HS-5 (cell line): Measurements from ENCODE around the gene GPR173.

ENCODE experiments used
- DNase-seq: peaks from one replicate; pipeline ENCODE4 v3.0.0-alpha.2; 2012; ENCODE audit warnings: low read depth

GPR173 gene

DNA sequence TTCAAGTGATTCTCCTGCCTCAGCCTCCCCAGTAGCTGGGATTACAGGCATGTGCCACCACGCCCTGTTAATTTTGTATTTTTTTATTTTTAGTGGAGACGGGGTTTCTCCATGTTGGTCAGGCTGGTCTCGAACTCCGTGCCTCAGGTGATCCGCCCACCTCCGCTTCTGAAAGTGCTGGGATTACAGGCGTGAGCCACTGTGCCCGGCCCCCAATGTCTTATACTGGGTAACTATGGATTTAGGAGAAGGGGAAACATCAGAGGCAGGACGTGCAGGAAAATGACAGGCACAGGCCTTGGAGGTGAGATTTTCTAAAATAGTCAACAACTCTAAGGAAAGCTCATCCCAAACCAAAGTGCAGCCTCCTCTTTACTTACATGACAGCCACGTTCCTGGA is 22.5 kb downstream of the GPR173 start:
- no peak for DNase-seq

GRCh38 chrX:53071604-53072417 is 23.2 kb downstream of the GPR173 start:
- no peak for DNase-seq

- DNase-seq = no peak
These were observed 24.0 kb downstream of the GPR173 start for GRCh38 chrX:53072418-53073114.

DNA sequence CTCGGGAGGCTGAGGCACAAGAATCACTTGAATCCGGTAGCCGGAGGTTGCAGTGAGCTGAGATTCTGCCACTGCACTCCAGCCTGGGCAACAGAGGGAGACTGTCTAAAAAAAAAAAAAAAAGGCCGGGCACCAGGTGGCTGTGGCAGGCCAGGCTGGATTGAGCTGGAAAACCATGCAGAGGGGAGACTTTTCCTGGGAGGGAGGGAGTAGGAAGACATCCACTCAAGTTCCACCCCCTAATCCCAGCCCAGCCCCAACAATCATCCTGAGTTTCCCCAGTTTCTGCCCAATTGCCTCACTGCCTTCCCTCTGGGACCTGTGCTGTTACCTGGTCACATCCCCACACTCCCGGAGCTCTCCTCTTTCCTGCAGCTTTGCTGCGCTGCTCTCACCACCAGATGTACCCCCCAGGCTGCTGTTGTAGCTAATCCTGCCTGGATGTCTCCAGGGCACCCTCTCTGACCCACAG is 24.6 kb downstream of the GPR173 start:
- no peak for DNase-seq

- DNase-seq = no peak
These were observed 26.4 kb downstream of the GPR173 start for GRCh38 chrX:53075011-53075410.

DNA sequence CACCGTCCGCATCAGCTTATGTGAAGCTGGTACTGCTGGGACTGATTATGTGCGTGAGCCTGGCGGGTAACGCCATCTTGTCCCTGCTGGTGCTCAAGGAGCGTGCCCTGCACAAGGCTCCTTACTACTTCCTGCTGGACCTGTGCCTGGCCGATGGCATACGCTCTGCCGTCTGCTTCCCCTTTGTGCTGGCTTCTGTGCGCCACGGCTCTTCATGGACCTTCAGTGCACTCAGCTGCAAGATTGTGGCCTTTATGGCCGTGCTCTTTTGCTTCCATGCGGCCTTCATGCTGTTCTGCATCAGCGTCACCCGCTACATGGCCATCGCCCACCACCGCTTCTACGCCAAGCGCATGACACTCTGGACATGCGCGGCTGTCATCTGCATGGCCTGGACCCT is 28.1 kb downstream of the GPR173 start:
- DNase-seq = no peak

GRCh38 chrX:53077207-53078197 is 28.9 kb downstream of the GPR173 start:
- no peak for DNase-seq

DNA sequence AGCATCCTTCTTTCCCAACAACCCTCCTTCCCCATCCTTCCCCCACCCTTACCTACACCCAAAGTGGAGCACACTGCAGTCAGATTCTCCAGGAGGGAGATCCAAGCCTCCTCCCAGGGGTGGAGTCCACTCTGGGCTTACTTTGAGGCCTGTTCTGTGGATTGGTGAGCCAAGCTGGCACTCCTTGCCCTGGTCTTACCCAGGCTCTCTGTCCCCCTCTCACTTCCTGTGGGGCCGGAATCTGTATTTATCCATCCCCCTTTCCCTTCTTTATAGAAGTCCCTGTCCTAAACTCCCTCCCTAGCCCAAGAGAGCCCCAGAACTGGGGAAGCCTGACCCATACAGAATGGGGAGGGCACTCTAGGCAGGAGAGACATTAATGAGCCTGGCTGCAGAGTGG is 30.4 kb downstream of the GPR173 start:
- no peak for DNase-seq

- no peak for DNase-seq
These were observed 32.3 kb downstream of the GPR173 start for GRCh38 chrX:53080628-53081580.

GRCh38 chrX:53081925-53082772 is 33.6 kb downstream of the GPR173 start, which contains the start of gene TSPYL2:
Gene TSPYL2 (plus strand): TSS chrX:53082367. CDS start chrX:53082499, 132 bp downstream.
- peak; percentile 71 for DNase-seq

- no peak for DNase-seq
These were observed 34.4 kb downstream of the GPR173 start for GRCh38 chrX:53082773-53083616.

- DNase-seq = no peak
These were observed 35.5 kb downstream of the GPR173 start for GRCh38 chrX:53084043-53084570.

DNA sequence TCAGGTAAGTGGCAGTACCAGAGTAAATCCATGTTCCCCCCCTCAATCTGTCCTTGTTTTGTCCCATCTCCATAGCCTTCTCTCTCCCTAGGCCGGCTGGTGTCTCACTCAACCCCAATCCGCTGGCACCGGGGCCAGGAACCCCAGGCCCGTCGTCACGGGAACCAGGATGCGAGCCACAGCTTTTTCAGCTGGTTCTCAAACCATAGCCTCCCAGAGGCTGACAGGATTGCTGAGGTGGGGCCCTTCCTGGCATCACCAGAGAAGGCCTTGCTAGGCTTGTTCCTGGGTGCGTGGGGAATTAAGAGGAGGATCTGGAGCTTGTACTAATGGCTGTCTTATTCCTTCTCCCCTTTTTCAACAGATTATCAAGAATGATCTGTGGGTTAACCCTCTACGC is 36.3 kb downstream of the GPR173 start:
- DNase-seq = no peak

DNA sequence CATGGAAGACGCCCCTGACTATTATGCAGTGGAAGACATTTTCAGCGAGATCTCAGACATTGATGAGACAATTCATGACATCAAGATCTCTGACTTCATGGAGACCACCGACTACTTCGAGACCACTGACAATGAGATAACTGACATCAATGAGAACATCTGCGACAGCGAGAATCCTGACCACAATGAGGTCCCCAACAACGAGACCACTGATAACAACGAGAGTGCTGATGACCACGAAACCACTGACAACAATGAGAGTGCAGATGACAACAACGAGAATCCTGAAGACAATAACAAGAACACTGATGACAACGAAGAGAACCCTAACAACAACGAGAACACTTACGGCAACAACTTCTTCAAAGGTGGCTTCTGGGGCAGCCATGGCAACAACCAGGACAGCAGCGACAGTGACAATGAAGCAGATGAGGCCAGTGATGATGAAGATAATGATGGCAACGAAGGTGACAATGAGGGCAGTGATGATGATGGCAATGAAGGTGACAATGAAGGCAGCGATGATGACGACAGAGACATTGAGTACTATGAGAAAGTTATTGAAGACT is 37.2 kb downstream of the GPR173 start:
- no peak for DNase-seq

- no peak for DNase-seq
These were observed 37.9 kb downstream of the GPR173 start for GRCh38 chrX:53086464-53086863.

DNA sequence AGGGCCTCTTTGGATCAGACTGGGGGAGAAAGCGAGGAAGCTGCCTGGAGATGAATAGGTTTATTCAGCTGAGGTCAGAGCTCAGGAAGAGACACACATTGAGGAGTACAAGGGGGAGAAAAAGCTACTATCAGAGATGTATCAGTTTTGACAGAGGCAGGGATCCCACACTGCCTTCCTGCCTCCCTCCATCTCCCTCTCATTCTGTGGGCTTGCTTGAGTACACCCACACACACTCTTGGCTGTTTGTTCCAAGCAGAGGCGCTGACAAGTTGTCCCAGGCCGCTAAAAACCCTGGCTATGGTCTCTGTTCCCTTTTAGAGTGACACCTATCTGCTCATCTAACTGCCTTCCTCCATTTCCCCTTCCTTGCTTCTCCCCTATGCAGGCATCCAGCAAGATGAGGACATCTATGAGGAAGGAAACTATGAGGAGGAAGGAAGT is 38.8 kb downstream of the GPR173 start:
- DNase-seq = no peak

DNA sequence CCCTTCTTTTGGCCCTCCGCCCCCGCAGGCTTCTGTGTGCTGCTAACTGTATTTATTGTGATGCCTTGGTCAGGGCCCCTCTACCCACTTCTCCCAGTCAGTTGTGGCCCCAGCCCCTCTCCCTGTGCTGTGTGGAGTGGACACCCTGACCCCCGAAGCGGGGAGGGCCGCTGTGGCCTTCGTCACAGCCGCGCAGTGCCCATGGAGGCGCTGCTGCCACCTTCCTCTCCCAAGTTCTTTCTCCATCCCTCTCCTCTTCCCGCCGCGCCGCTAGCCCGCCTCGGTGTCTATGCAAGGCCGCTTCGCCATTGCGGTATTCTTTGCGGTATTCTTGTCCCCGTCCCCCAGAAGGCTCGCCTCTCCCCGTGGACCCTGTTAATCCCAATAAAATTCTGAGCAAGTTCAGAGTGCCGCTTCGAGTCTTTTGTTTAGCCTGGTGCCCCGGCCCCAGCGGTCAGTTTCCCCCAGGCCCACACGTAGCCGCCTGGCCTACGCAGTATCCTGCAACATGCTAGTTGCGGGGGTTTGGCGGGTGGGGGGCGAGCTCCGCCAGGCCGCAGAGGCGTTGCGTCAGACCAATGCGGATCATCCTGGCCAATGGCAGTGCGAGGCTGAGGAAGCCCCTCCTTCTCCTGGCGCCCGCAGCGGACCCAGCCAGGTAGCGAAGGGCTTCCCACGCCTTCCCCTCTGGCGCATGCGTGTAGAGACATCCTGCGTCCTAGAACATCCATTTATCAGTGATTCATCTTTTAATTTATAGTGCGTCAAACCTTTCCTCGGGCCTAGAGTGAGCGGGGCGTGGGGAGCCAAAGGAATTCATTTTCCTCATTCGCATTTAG is 39.8 kb downstream of the GPR173 start:
- no peak for DNase-seq
